Astrocyte (in vitro differentiated cells and primary cell): Measurements from ENCODE around the gene APBB1.

Experiments
- CTCF ChIP-seq: IDR thresholded peaks from 2 replicates; pipeline ENCODE4 v1.5.1; 2011; ENCODE audit warnings: low read depth, mild to moderate bottlenecking, inconsistent platforms, low read length, moderate library complexity; ENCODE audit not compliant: insufficient read depth
- EZH2 ChIP-seq: IDR thresholded peaks from 2 replicates; pipeline ENCODE4 v1.6.1; 2012; ENCODE audit warnings: mild to moderate bottlenecking, low read length, inconsistent platforms; ENCODE audit not compliant: insufficient read depth

GRCh38 chr11:6350043-6350442 lies 68.9 kb downstream of the APBB1 start:
- TF ChIP-seq CTCF (no peak), EZH2 (no peak)
